Effector memory CD4-positive, alpha-beta T cell (primary cell): Measurements from ENCODE around the gene TEAD3.

Experiments
- DNase-seq, 3 donors: peaks; one replicate each; pipeline ENCODE4 v3.0.0-alpha.2; 2020
- H3K27ac ChIP-seq: 2 replicates; pipeline ENCODE4 v1.7.0; 2013; ENCODE audit warnings: mild to moderate bottlenecking, low read length, moderate library complexity; ENCODE audit not compliant: insufficient read depth, poor library complexity, severe bottlenecking
- H3K27me3 ChIP-seq: replicated peaks from 2 replicates; pipeline ENCODE4 v1.7.0; 2013; ENCODE audit warnings: mild to moderate bottlenecking, low read length; ENCODE audit not compliant: insufficient read depth, control insufficient read depth, poor library complexity, severe bottlenecking
- H3K36me3 ChIP-seq: 2 replicates; pipeline ENCODE4 v1.7.0; 2013; ENCODE audit warnings: mild to moderate bottlenecking, low read length, moderate library complexity; ENCODE audit not compliant: control insufficient read depth, insufficient read depth
- H3K4me1 ChIP-seq: 2 replicates; pipeline ENCODE4 v1.7.0; 2013; ENCODE audit warnings: low read length, mild to moderate bottlenecking; ENCODE audit not compliant: control insufficient read depth, insufficient read depth, poor library complexity, severe bottlenecking
- H3K4me3 ChIP-seq: 2 replicates; pipeline ENCODE4 v1.7.0; 2013; ENCODE audit warnings: low read length, low read depth, mild to moderate bottlenecking; ENCODE audit not compliant: insufficient read depth, poor library complexity, severe bottlenecking
- H3K9me3 ChIP-seq: 2 replicates; pipeline ENCODE4 v1.7.0; 2013; ENCODE audit warnings: mild to moderate bottlenecking, low read length, moderate library complexity; ENCODE audit not compliant: control insufficient read depth

Gene TEAD3

DNA sequence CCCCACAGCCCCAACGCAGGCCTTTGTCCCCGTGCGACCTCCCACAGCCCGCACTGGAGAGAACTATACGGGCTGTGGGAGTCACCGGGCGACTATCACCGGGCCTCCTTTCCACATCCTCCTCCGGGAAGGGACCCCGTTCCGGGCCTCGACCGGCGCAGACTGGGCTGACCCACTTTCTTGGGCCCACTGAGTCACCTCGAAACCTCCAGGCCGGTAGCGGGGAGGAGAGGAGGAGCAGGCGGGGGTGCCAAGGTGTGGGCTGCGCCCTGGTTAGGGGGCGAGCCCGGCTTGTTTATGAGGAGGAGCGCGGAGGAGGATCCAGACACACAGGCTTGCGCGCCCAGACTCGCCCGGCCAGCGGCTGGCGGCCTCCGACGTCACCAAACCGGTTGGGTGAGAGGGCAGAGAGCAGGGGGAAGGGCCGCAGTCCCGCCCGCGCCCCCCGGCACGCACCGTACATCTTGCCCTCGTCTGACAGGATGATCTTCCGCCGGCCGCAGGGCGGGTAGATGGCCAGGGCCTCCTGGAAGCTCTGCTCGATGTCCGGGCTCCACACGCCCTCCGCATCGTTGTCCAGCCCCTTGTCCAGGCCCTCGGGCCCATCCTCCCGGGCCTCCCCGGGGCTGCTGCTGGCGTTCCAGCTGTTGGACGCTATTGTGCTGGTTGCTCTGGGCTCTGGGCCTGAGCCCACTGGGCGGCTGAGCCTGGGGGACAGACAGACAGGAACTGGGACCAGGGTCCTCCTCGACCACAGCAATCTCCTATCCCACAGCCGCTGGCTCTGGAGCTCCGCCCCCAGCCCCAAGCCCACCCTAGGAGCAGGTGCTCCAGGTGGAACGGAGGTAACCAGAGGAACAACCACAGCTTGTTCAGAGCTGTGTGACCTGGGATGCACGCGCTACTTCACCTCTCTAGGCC lies 10.6 kb downstream of the TEAD3 start:
- Histone ChIP-seq H3K9me3 (no peaks in the 10 kb centered on the region), H3K27me3 (no peaks in the 10 kb centered on the region), H3K4me3 (no peak overlapping the region), H3K36me3 (no peaks in the 10 kb centered on the region), H3K27ac (no peak overlapping the region), H3K4me1 (no peaks in the 10 kb centered on the region)
- no peak for DNase-seq

DNA sequence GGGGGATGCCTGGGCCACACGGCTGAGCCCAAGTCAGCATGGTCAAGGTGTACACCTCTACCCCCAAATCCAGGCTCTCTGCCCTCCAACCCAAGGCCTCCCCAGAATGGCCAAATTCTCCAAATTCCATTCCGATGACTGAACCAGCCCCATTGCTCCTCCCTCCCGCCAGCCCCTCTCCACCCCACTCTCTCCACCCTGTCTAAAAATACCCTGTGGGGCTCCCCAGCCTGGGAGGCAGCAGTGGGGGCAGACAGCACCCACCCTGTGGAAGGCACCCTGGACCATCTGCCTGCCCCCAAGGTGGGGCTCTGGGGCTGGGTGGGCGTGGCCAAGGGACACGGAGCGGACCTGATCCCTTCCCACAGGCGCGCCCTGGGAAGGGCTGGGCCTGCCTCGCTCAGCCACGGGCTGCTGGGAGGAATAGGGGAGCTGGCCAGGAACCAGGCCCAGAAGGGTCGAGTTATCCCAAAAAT lies 11.4 kb downstream of the TEAD3 start:
- Histone ChIP-seq H3K27ac (no peak overlapping the region), H3K4me3 (no peak overlapping the region), H3K9me3 (no peaks in the 10 kb centered on the region), H3K36me3 (no peaks in the 10 kb centered on the region), H3K27me3 (no peaks in the 10 kb centered on the region), H3K4me1 (no peaks in the 10 kb centered on the region)
- no peak for DNase-seq

DNA sequence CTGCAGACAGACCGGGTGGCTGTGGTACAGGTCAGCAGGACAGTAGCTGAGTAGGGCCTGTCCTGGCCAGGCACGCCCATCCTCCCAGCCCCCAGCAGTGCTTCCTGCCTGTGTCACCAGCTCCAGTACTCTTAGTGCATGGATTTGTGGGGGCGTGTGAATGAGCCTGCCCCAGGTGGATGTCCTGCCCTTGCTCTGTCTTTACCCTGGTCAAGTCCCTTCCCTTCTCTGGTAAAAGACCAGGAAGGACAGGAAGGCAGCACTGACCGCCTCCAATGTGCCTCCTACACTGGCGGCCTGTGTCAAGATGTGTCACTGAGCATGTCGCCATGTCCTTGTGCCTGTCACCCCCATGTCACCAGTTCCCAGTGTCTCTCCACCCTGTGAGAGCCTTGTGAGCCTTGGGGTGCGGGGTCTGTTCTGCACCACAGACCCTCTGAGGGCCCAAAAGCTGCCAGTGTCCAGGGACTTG lies 11.9 kb downstream of the TEAD3 start:
- no peaks in the 10 kb centered on the region for H3K36me3 ChIP-seq
- H3K9me3 ChIP-seq = no peaks in the 10 kb centered on the region
- no peak overlapping the region for H3K27ac ChIP-seq
- no peaks in the 10 kb centered on the region for H3K4me1 ChIP-seq
- no peak for DNase-seq
- no peaks in the 10 kb centered on the region for H3K27me3 ChIP-seq
- no peak overlapping the region for H3K4me3 ChIP-seq

DNA sequence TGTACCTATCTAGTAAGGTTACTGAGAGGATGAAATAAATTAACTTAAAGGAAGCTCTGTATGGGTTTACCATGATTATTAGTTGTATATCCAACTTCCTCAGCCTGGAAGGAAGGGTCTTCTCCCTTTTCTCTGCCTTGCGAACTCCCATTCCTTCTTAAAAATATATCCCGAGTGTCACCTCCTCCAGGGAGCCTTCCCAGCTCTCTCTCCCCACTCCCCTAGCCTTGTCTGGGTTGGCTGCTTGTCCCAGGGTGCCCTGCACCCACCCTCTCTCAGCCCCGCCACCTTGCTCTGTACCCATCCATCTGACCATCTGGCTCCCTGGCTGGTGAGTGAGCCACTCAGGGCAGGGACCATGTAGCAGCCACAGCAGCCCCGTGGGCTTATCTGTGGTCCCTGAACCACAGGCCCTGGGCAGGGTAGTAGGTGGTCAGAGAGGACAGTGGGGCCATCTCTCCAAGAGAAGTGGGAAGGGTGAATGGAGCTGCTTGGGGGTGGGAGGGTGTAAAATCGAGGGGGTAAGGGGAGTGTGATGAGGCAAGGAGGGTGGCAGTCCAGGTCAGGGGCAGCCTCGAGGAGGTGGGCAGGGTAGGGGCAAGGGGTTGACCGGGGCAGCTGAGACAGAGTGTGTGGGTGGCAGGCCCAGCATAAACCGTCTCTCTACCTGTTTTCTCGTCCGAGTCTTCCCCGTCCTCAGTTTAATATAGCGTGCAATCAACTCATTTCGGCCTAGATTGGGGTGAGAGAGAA lies 12.8 kb downstream of the TEAD3 start:
- Histone ChIP-seq H3K4me1 (no peaks in the 10 kb centered on the region), H3K4me3 (no peak overlapping the region), H3K27ac (no peak overlapping the region), H3K27me3 (no peaks in the 10 kb centered on the region), H3K36me3 (no peaks in the 10 kb centered on the region), H3K9me3 (no peaks in the 10 kb centered on the region)
- DNase-seq = no peak

DNA sequence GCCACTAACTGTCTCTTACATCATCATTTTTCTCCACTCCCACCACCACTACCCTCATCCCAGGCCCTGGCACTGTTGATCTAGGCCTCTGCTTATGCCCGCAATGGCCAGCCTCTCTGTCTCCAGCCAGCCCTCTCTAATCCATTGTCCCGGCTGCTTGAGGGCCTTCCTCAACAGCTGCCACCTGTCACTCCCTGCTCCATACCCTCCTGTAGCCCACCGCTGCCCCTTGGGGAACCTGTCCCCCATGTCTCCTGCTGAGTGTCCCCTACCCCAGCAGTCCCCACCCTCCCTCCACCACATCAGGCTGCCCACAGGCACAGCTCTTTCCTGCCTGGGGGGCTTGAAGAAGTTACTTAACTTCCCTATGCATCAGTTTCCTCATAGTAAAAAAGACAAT lies 13.4 kb downstream of the TEAD3 start:
- Histone ChIP-seq H3K9me3 (no peaks in the 10 kb centered on the region), H3K4me1 (no peaks in the 10 kb centered on the region), H3K4me3 (no peak overlapping the region), H3K27ac (no peak overlapping the region), H3K36me3 (no peaks in the 10 kb centered on the region), H3K27me3 (no peaks in the 10 kb centered on the region)
- no peak for DNase-seq

DNA sequence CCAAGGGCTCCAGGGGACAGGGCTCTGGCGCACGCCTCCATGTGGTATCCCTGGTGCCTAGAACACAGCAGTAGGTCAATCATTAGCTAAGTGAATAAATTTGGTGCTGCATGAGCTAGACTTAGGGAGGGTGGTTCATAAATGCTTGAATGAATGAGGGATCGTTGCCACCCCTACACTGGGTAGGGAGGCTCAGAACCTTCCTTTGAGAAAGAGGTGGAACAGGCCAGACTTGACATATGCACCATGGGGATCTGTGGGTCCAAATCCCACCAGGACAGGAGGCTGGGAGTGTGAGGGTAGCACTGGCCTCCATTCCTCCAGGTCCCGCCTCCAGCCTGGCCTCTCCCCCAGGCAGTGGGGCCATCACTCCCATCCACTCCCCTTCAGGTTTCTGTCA lies 13.8 kb downstream of the TEAD3 start:
- no peak overlapping the region for H3K27ac ChIP-seq
- no peaks in the 10 kb centered on the region for H3K27me3 ChIP-seq
- no peaks in the 10 kb centered on the region for H3K9me3 ChIP-seq
- no peaks in the 10 kb centered on the region for H3K4me1 ChIP-seq
- DNase-seq = no peak
- no peak overlapping the region for H3K4me3 ChIP-seq
- H3K36me3 ChIP-seq = no peaks in the 10 kb centered on the region

DNA sequence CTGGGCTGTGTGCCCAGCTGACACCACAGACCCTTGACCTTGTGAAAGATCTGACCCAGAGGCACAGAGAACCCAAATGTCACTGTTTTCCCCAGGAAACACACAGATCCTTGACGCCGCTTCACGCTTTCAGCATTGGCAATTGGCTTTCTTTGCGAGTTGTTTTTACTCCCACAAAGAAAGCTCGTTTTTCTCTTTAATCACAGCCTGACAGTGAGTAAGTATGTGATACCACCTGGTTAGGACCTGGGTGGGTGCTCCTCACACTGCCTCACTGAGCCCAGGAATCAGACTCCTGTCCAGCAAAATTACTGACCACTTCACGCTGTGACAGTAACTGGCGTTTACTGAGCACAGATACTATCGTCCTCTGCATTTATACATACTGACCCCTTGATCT lies 15.7 kb downstream of the TEAD3 start:
- no peak overlapping the region for H3K4me3 ChIP-seq
- no peaks in the 10 kb centered on the region for H3K9me3 ChIP-seq
- no peaks in the 10 kb centered on the region for H3K36me3 ChIP-seq
- H3K27me3 ChIP-seq = no peaks in the 10 kb centered on the region
- H3K4me1 ChIP-seq = no peaks in the 10 kb centered on the region
- no peak for DNase-seq
- H3K27ac ChIP-seq = no peak overlapping the region

DNA sequence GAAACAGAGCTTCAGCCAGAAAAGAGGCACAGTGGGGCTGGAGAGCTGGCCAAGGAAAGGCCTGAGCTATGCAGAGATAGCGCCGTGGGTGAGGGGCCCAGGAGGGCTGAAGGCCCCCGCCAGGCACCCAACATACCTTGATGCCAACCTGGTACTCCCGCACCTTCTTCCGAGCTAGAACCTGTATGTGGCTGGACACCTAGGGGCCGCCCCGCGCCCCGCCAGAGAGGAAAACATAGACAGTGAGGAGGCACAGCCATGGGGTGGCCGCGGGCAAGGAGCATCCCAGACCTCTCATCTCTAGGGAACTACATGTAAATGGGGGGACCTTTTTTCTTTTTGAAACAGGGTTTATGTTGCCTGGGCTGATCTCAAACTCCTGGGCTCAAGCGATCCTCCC lies 16.7 kb downstream of the TEAD3 start:
- Histone ChIP-seq H3K9me3 (no peaks in the 10 kb centered on the region), H3K27ac (no peak overlapping the region), H3K4me3 (no peak overlapping the region), H3K27me3 (no peaks in the 10 kb centered on the region), H3K36me3 (no peaks in the 10 kb centered on the region), H3K4me1 (no peaks in the 10 kb centered on the region)
- DNase-seq = no peak

DNA sequence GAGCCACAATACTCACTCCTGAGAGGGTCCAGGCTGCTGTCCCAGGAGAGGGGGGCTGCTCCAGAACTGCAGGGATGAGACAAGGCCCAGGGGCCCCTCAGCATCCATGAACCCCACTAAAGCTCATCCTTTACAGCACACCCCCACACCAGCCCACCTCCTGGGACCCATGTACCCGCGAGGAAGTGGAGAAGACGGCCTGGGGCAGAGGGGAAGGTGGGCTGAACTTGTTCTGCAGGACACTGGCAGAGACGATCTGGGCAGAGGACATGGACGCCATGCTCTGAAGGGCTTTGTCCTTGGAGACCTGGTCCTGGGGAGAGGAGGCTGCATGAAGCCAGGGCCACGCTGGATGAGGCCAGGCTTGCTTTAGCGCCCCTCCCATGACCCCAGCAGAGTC lies 18.6 kb downstream of the TEAD3 start:
- no peak overlapping the region for H3K4me3 ChIP-seq
- DNase-seq = no peak
- H3K36me3 ChIP-seq = peaks cover 9% of the 10 kb centered on the region
- no peaks in the 10 kb centered on the region for H3K4me1 ChIP-seq
- no peak overlapping the region for H3K27ac ChIP-seq
- H3K9me3 ChIP-seq = no peaks in the 10 kb centered on the region
- H3K27me3 ChIP-seq = no peaks in the 10 kb centered on the region
